ENCODE results near the gene POU2F1. TPM values are rescaled to one million over a fixed set of nuclear protein-coding genes. Genes with fewer than 3 reads are reported as not detected.

The POU2F1 gene
- total and polyA plus RNA-seq, 3 donors from 2014 or later, result 17.1 to 36.9 (median 36.0) TPM

- TF ChIP-seq POLR2A (IDR thresholded peaks at IDR 0.05), result no peak
- no peak for TF ChIP-seq CTCF (IDR thresholded peaks at IDR 0.05)
- Histone ChIP-seq H3K27me3 (no peaks in the 10 kb centered on the region), H3K36me3 (ENCODE audit: low read depth, missing control alignments) (no peaks in the 10 kb centered on the region), H3K4me3 (no peak overlapping the region), H3K27ac (no peak overlapping the region), H3K4me1 (peaks cover 5% of the 10 kb centered on the region), H3K9me3 (no peaks in the 10 kb centered on the region)
- intact Hi-C loops (cut with DNase I; ENCODE audit: low total_unique reads), result no loop called here
- no peak for DNase-seq
Observed at GRCh38 chr1:167262836-167263235, 42.1 kb downstream of the POU2F1 start.

- H3K36me3 ChIP-seq (ENCODE audit: low read depth, missing control alignments), result no peaks in the 10 kb centered on the region
- H3K9me3 ChIP-seq, result no peaks in the 10 kb centered on the region
- no peaks in the 10 kb centered on the region for H3K27me3 ChIP-seq
- H3K4me3 ChIP-seq, result no peak overlapping the region
- peaks cover 5% of the 10 kb centered on the region for H3K4me1 ChIP-seq
- TF ChIP-seq CTCF (IDR thresholded peaks at IDR 0.05) (no peak), POLR2A (IDR thresholded peaks at IDR 0.05) (no peak)
- intact Hi-C loops (cut with DNase I; ENCODE audit: low total_unique reads), result no loop called here
- no peak overlapping the region for H3K27ac ChIP-seq
- no peak for DNase-seq
- WGBS, 2 donors, result 98 to 99% methylated on average over 8 of the region's 8 CpGs
Observed at GRCh38 chr1:167263344-167263743, 42.7 kb downstream of the POU2F1 start.

GRCh38 chr1:167263819-167264464 lies 43.3 kb downstream of the POU2F1 start:
- Histone ChIP-seq H3K4me3 (no peak overlapping the region), H3K27ac (no peak overlapping the region), H3K36me3 (ENCODE audit: low read depth, missing control alignments) (no peaks in the 10 kb centered on the region), H3K27me3 (no peaks in the 10 kb centered on the region), H3K4me1 (peaks cover 2% of the 10 kb centered on the region), H3K9me3 (no peaks in the 10 kb centered on the region)
- intact Hi-C loops (cut with DNase I; ENCODE audit: low total_unique reads), result no loop called here
- DNase-seq, result no peak
- TF ChIP-seq CTCF (IDR thresholded peaks at IDR 0.05), result no peak
- no peak for TF ChIP-seq POLR2A (IDR thresholded peaks at IDR 0.05)

- H3K4me3 ChIP-seq, result no peak overlapping the region
- H3K9me3 ChIP-seq, result no peaks in the 10 kb centered on the region
- TF ChIP-seq CTCF (IDR thresholded peaks at IDR 0.05), result no peak
- TF ChIP-seq POLR2A (IDR thresholded peaks at IDR 0.05), result no peak
- H3K27me3 ChIP-seq, result no peaks in the 10 kb centered on the region
- no peak for DNase-seq
- H3K36me3 ChIP-seq (ENCODE audit: low read depth, missing control alignments), result no peaks in the 10 kb centered on the region
- no peaks in the 10 kb centered on the region for H3K4me1 ChIP-seq
- intact Hi-C loops (cut with DNase I; ENCODE audit: low total_unique reads), result no loop called here
- H3K27ac ChIP-seq, result no peak overlapping the region
Observed at GRCh38 chr1:167266965-167267364, 46.3 kb downstream of the POU2F1 start.

- DNase-seq, result no peak
- no peaks in the 10 kb centered on the region for H3K9me3 ChIP-seq
- no peaks in the 10 kb centered on the region for H3K36me3 ChIP-seq (ENCODE audit: low read depth, missing control alignments)
- H3K4me3 ChIP-seq, result no peak overlapping the region
- 80 to 85% methylated on average over 2 of the region's 2 CpGs for WGBS, 2 donors
- no peak overlapping the region for H3K27ac ChIP-seq
- H3K27me3 ChIP-seq, result no peaks in the 10 kb centered on the region
- TF ChIP-seq POLR2A (IDR thresholded peaks at IDR 0.05) (no peak), CTCF (IDR thresholded peaks at IDR 0.05) (no peak)
- intact Hi-C loops (cut with DNase I; ENCODE audit: low total_unique reads), result no loop called here
- no peaks in the 10 kb centered on the region for H3K4me1 ChIP-seq
Observed at GRCh38 chr1:167268347-167268787, 47.7 kb downstream of the POU2F1 start.
